ENCODE data around the gene SLC44A3. TPM values are rescaled to one million over a fixed set of nuclear protein-coding genes. Genes with fewer than 3 reads are reported as not detected.

Gene SLC44A3
- 0.38 and 2.5 TPM in 2 replicates for total RNA-seq

GRCh38 chr1:94819945-94820746, at the start of gene SLC44A3:
SLC44A3 (plus strand) TSS chr1:94820357; CDS start chr1:94820452, 95 bp downstream.

GRCh38 chr1:94926915-94927404, 106.8 kb downstream of the SLC44A3 start, which contains the start of gene CNN3:
CNN3 (minus strand) TSS chr1:94927110; CDS start chr1:94926894, 216 bp downstream.

Other genes with a start within 250 kb of the SLC44A3 start
- 349 and 490 TPM in 2 replicates for gene CNN3, start 106.8 kb downstream of the SLC44A3 start, total RNA-seq

Data from regular cardiac myocyte (primary cell).